Measurements from ENCODE around the gene CEP164. TPM values are rescaled to one million over a fixed set of nuclear protein-coding genes. Genes with fewer than 3 reads are reported as not detected.

CEP164 gene
- total RNA-seq, 4 donors from 2014 or later = 10.0 to 20.2 (median 15.4) TPM

DNA sequence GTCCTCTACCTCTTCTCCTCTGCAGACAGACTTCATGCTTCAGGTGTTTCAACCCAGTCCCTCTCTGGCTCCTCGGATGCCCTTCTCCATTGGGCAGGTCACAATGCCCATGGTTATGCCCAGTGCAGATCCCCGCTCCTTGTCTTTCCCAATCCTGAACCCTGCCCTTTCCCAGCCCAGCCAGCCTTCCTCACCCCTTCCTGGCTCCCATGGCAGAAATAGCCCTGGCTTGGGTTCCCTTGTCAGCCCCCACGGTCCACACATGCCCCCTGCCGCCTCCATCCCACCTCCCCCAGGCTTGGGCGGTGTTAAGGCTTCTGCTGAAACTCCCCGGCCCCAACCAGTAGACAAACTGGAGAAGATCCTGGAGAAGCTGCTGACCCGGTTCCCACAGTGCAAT lies 45.8 kb upstream of the CEP164 start:
- in situ Hi-C loops (cut with MboI; ENCODE audit: low pct_ligation_motif_present in 1 of 4, low pct_unique_long_range_greater_than_20kb in 1 of 4, low sequenced_read_pairs in 3 of 4) (no loop called here), intact Hi-C loops (cut with DNase I; ENCODE audit: low total_unique reads) (no loop called here)
- DNase-seq = no peak
- Histone ChIP-seq H3K27me3 (no peaks in the 10 kb centered on the region), H3K27ac (no peak overlapping the region), H3K4me1 (no peaks in the 10 kb centered on the region), H3K4me3 (no peak overlapping the region), H3K9me3 (no peaks in the 10 kb centered on the region), H3K36me3 (peaks cover 0 to 56% (median 16%) of the 10 kb centered on the region in 4 donors)
- WGBS, 2 donors (ENCODE audit: low coverage in 1 of 2) = 96 to 100% methylated on average over 2 to 7 of the region's 7 CpGs
- TF ChIP-seq POLR2AphosphoS5 (IDR thresholded peaks at IDR 0.05) (no peak), POLR2A (IDR thresholded peaks at IDR 0.05) (no peak), EP300 (IDR thresholded peaks at IDR 0.05; ENCODE audit: low read depth) (no peak)
- TF ChIP-seq, protein P1, sequence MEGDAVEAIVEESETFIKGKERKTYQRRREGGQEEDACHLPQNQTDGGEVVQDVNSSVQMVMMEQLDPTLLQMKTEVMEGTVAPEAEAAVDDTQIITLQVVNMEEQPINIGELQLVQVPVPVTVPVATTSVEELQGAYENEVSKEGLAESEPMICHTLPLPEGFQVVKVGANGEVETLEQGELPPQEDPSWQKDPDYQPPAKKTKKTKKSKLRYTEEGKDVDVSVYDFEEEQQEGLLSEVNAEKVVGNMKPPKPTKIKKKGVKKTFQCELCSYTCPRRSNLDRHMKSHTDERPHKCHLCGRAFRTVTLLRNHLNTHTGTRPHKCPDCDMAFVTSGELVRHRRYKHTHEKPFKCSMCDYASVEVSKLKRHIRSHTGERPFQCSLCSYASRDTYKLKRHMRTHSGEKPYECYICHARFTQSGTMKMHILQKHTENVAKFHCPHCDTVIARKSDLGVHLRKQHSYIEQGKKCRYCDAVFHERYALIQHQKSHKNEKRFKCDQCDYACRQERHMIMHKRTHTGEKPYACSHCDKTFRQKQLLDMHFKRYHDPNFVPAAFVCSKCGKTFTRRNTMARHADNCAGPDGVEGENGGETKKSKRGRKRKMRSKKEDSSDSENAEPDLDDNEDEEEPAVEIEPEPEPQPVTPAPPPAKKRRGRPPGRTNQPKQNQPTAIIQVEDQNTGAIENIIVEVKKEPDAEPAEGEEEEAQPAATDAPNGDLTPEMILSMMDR (IDR thresholded peaks at IDR 0.05) = no peak

DNA sequence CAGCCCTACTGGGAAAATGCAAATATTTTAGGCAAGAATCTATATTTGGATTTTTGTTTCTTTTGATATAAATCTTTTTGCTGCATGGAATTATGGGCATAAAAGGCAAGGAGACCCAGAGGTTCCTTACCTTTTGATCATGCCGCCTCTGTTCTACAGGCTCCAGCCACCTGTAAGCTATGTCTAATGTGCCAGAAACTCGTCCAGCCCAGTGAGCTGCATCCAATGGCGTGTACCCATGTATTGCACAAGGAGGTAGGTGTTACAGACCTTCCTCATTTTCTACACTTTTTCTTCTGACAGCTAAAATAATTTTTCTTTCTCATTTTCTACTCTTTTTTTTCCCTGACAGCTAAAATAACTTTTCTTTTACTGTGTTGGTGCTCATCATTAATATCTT lies 44.7 kb upstream of the CEP164 start:
- DNase-seq = no peak
- no peak overlapping the region for H3K27ac ChIP-seq
- H3K36me3 ChIP-seq = peaks cover 0 to 56% (median 16%) of the 10 kb centered on the region in 4 donors
- intact Hi-C loops (cut with DNase I; ENCODE audit: low total_unique reads) (no loop called here), in situ Hi-C loops (cut with MboI; ENCODE audit: low pct_ligation_motif_present in 1 of 4, low pct_unique_long_range_greater_than_20kb in 1 of 4, low sequenced_read_pairs in 3 of 4) (no loop called here)
- no peaks in the 10 kb centered on the region for H3K9me3 ChIP-seq
- no peak overlapping the region for H3K4me3 ChIP-seq
- 93 to 98% methylated on average over 2 to 3 of the region's 3 CpGs for WGBS, 2 donors (ENCODE audit: low coverage in 1 of 2)
- H3K4me1 ChIP-seq = no peaks in the 10 kb centered on the region
- TF ChIP-seq EP300 (IDR thresholded peaks at IDR 0.05; ENCODE audit: low read depth) (no peak), POLR2A (IDR thresholded peaks at IDR 0.05) (no peak), POLR2AphosphoS5 (IDR thresholded peaks at IDR 0.05) (no peak)
- TF ChIP-seq, protein P1 (IDR thresholded peaks at IDR 0.05) = no peak
- no peaks in the 10 kb centered on the region for H3K27me3 ChIP-seq

DNA sequence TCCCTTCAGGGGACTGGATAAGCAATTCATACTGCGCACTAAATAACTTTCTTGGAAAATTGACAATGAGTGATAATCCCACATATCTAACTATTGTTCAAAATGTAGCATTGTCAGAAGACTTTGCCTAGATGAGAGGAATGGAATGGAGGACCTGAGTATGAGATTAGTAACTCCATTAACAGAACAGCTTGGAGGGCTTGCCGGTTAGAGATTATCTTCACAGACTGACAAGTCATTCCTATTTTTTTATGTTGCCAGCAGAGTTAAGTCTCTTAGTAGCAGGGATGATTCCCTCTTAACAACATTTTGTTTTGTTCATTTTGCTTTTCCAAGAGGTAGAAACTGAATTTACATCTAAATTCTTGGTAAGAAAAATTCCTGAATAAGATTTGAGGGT lies 43.6 kb upstream of the CEP164 start:
- intact Hi-C loops (cut with DNase I; ENCODE audit: low total_unique reads) = no loop called here
- Histone ChIP-seq H3K27ac (no peak overlapping the region), H3K4me3 (no peak overlapping the region), H3K9me3 (no peaks in the 10 kb centered on the region), H3K4me1 (no peaks in the 10 kb centered on the region), H3K36me3 (peaks cover 0 to 64% (median 16%) of the 10 kb centered on the region in 4 donors), H3K27me3 (no peaks in the 10 kb centered on the region)
- WGBS, 2 donors (ENCODE audit: low coverage in 1 of 2) = 88 to 94% methylated on average over 1 to 2 of the region's 2 CpGs
- no peak for DNase-seq
- in situ Hi-C loops (cut with MboI; ENCODE audit: low pct_ligation_motif_present in 1 of 4, low pct_unique_long_range_greater_than_20kb in 1 of 4, low sequenced_read_pairs in 3 of 4) = no loop called here
- TF ChIP-seq POLR2AphosphoS5 (IDR thresholded peaks at IDR 0.05) (no peak), POLR2A (IDR thresholded peaks at IDR 0.05) (no peak), EP300 (IDR thresholded peaks at IDR 0.05; ENCODE audit: low read depth) (no peak)
- TF ChIP-seq, protein P1 (IDR thresholded peaks at IDR 0.05) = no peak

DNA sequence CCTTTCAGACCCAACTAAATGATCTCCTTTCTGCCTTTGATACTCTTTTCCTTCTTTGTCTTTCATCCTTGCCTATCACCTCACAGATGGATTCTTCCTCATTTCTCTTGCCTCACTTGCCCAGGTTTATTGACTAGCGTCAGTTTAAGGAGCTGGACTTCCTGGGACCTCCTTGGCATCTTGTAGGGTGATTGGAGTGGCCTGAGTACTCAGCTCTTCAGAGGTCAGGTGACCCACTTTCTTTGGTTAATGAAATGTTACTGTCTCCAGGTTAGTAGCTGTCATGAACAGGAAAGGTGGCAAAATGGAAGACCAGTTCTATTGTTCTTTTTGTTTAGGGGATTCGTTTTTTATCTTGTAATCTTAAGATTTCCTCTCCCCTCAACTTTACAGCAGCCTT lies 41.1 kb upstream of the CEP164 start:
- TF ChIP-seq POLR2A (IDR thresholded peaks at IDR 0.05) (no peak), POLR2AphosphoS5 (IDR thresholded peaks at IDR 0.05) (no peak), EP300 (IDR thresholded peaks at IDR 0.05; ENCODE audit: low read depth) (no peak)
- TF ChIP-seq, protein P1 (IDR thresholded peaks at IDR 0.05) = no peak
- Histone ChIP-seq H3K27me3 (no peaks in the 10 kb centered on the region), H3K27ac (no peak overlapping the region), H3K9me3 (no peaks in the 10 kb centered on the region), H3K4me3 (no peak overlapping the region), H3K36me3 (peaks cover 0 to 54% (median 16%) of the 10 kb centered on the region in 4 donors), H3K4me1 (no peaks in the 10 kb centered on the region)
- WGBS, 2 donors (ENCODE audit: low coverage in 1 of 2) = 85 to 86% methylated on average over 2 of the region's 2 CpGs
- intact Hi-C loops (cut with DNase I; ENCODE audit: low total_unique reads) (no loop called here), in situ Hi-C loops (cut with MboI; ENCODE audit: low pct_ligation_motif_present in 1 of 4, low pct_unique_long_range_greater_than_20kb in 1 of 4, low sequenced_read_pairs in 3 of 4) (no loop called here)
- no peak for DNase-seq

Measured in transverse colon (tissue), 4 donors.